ENCODE measurements around the gene OXGR1. TPM values are rescaled to one million over a fixed set of nuclear protein-coding genes. Genes with fewer than 3 reads are reported as not detected.
"Not testable (repeated sequence)": the region's sequence is repeated elsewhere in the genome, so short reads cannot be mapped to it uniquely, and the experiment has no call there.

OXGR1 gene
- total and polyA plus RNA-seq, 2 experiments from 2014 or later, result 0.63 TPM; not detected in 1

- no peak overlapping the region for H3K4me2 ChIP-seq
- no peaks in the 10 kb centered on the region for H3K79me2 ChIP-seq
- peak; percentile 87 for TF ChIP-seq CTCF (IDR thresholded peaks at IDR 0.05; ENCODE audit: poor library complexity)
- no peak for TF ChIP-seq EZH2phosphoT487 (IDR thresholded peaks at IDR 0.05; ENCODE audit: low read depth, severe bottlenecking, unreplicated experiment)
- no peaks in the 10 kb centered on the region for H3K27me3 ChIP-seq
- peak; percentile 74 for DNase-seq (ENCODE audit: low spot score)
- 43% methylated on average over 12 of the region's 12 CpGs for WGBS (ENCODE audit: low lambda C conversion rate, missing lambda C conversion rate)
- no peaks in the 10 kb centered on the region for H3K9me2 ChIP-seq (replicated peaks; ENCODE audit: insufficient read depth)
- no peak overlapping the region for H3K27ac ChIP-seq
- peak overlapping the region; percentile 2 for H2AFZ ChIP-seq
- H3K9me3 ChIP-seq (ENCODE audit: low read depth), result no peaks in the 10 kb centered on the region
- H3K4me1 ChIP-seq (ENCODE audit: insufficient read depth), result no peaks in the 10 kb centered on the region
- no peaks in the 10 kb centered on the region for H3K36me3 ChIP-seq (replicated peaks; ENCODE audit: insufficient read depth, low read depth)
- no peaks in the 10 kb centered on the region for H4K20me1 ChIP-seq (ENCODE audit: insufficient read depth, poor library complexity, severe bottlenecking)
- no peak overlapping the region for H3K4me3 ChIP-seq
Observed at GRCh38 chr13:97028441-97029299, 34.4 kb upstream of the OXGR1 start.

GRCh38 chr13:97027162-97027554 lies 32.9 kb upstream of the OXGR1 start:
- Histone ChIP-seq H3K9me3 (ENCODE audit: low read depth) (no peaks in the 10 kb centered on the region), H3K27me3 (no peaks in the 10 kb centered on the region), H3K4me3 (no peak overlapping the region), H2AFZ (no peak overlapping the region), H3K27ac (no peak overlapping the region), H3K4me1 (ENCODE audit: insufficient read depth) (no peaks in the 10 kb centered on the region), H3K36me3 (replicated peaks; ENCODE audit: insufficient read depth, low read depth) (no peaks in the 10 kb centered on the region), H3K9me2 (replicated peaks; ENCODE audit: insufficient read depth) (no peaks in the 10 kb centered on the region), H4K20me1 (ENCODE audit: insufficient read depth, poor library complexity, severe bottlenecking) (no peaks in the 10 kb centered on the region), H3K79me2 (no peaks in the 10 kb centered on the region), H3K4me2 (no peak overlapping the region)
- DNase-seq (ENCODE audit: low spot score), result no peak
- TF ChIP-seq EZH2 (IDR thresholded peaks at IDR 0.05; ENCODE audit: borderline replicate concordance), result no peak
- TF ChIP-seq EZH2phosphoT487 (IDR thresholded peaks at IDR 0.05; ENCODE audit: low read depth, severe bottlenecking, unreplicated experiment), result no peak
- no peak for TF ChIP-seq CTCF (IDR thresholded peaks at IDR 0.05; ENCODE audit: poor library complexity)

DNA sequence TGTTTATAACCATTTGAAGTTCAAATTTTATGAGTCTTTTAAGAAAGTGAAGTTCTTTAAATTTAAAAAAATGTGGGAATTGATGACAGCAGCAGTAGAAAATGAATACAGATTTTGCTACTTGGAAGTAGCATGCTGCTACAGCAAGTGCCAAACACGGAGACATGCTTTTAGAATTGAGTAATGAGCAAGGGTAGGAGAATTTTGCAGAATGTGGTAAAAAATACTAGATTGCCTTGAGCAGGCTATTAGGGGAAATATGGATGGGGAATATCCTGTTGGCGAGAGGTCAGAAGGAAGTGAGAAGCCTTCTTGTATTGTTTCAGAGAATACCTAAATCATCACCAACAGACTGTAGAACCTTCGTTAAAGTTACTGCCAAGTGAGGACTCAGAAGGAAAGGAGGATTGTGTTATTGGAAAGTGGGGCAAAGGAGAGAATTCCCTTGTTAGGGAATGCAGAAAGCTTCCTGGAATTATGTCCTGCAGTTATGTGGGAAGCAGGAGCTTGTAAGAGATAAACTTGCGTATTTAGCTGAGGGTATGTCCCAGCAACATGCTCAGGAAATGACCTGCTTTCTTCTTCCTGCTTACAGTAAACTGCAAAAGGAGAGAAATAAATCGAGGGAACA lies 32.4 kb upstream of the OXGR1 start:
- no peaks in the 10 kb centered on the region for H3K9me3 ChIP-seq (ENCODE audit: low read depth)
- no peaks in the 10 kb centered on the region for H3K9me2 ChIP-seq (replicated peaks; ENCODE audit: insufficient read depth)
- H3K4me2 ChIP-seq, result no peak overlapping the region
- no peaks in the 10 kb centered on the region for H3K27me3 ChIP-seq
- H3K36me3 ChIP-seq (replicated peaks; ENCODE audit: insufficient read depth, low read depth), result no peaks in the 10 kb centered on the region
- H3K27ac ChIP-seq, result no peak overlapping the region
- no peaks in the 10 kb centered on the region for H4K20me1 ChIP-seq (ENCODE audit: insufficient read depth, poor library complexity, severe bottlenecking)
- H2AFZ ChIP-seq, result no peak overlapping the region
- 78% methylated on average over 5 of the region's 5 CpGs for WGBS (ENCODE audit: low lambda C conversion rate, missing lambda C conversion rate)
- TF ChIP-seq EZH2 (IDR thresholded peaks at IDR 0.05; ENCODE audit: borderline replicate concordance) (no peak), EZH2phosphoT487 (IDR thresholded peaks at IDR 0.05; ENCODE audit: low read depth, severe bottlenecking, unreplicated experiment) (no peak), CTCF (IDR thresholded peaks at IDR 0.05; ENCODE audit: poor library complexity) (no peak)
- DNase-seq (ENCODE audit: low spot score), result no peak
- no peaks in the 10 kb centered on the region for H3K79me2 ChIP-seq
- H3K4me1 ChIP-seq (ENCODE audit: insufficient read depth), result no peaks in the 10 kb centered on the region
- H3K4me3 ChIP-seq, result no peak overlapping the region

DNA sequence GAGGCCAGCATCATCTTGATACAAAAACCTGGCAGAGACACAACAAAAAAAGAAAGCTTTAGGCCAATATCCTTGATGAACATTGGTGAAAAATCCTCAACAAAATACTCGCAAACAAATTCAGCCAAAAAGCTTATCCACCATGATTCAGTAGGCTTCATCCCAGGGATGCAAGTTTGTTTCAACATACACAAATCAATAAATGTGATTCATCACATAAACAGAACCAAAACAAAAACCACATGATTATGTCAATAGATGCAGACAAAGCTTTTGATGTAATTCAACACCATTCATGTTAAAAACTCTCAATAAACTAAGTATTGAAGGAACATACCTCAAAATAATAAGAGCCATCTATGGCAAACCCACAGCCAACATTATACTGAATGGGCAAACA lies 29.5 kb upstream of the OXGR1 start:
- not testable (repeated sequence) for H3K9me2 ChIP-seq (replicated peaks; ENCODE audit: insufficient read depth); H3K27ac ChIP-seq; H3K36me3 ChIP-seq (replicated peaks; ENCODE audit: insufficient read depth, low read depth); H3K79me2 ChIP-seq; H4K20me1 ChIP-seq (ENCODE audit: insufficient read depth, poor library complexity, severe bottlenecking); H3K4me3 ChIP-seq; H3K9me3 ChIP-seq (ENCODE audit: low read depth); H3K27me3 ChIP-seq; H3K4me2 ChIP-seq; H3K4me1 ChIP-seq (ENCODE audit: insufficient read depth); DNase-seq (ENCODE audit: low spot score); H2AFZ ChIP-seq
- 100% methylated on average over 1 of the region's 1 CpG for WGBS (ENCODE audit: low lambda C conversion rate, missing lambda C conversion rate)
